BE2C (cell line): ENCODE measurements around the gene ABHD12.

Experiments used
- DNase-seq: peaks from one replicate; pipeline ENCODE4 v3.0.0-alpha.2; 2020
- H3K27me3 ChIP-seq: fragments of 250-450 bp; sonication (Bioruptor Pico); 2 replicates; pipeline ENCODE4 v1.5.1; 2020; ENCODE audit warnings: mild to moderate bottlenecking
- H3K36me3 ChIP-seq: fragments of 250-450 bp; sonication (Bioruptor Pico); 2 replicates; pipeline ENCODE4 v1.5.1; 2020; ENCODE audit warnings: mild to moderate bottlenecking
- H3K4me1 ChIP-seq: fragments of 250-450 bp; sonication (Bioruptor Pico); 2 replicates; pipeline ENCODE4 v1.5.1; 2020
- H3K4me3 ChIP-seq: 2 replicates; pipeline ENCODE4 v1.5.1; 2011; ENCODE audit warnings: low read depth, low read length
- H3K9me3 ChIP-seq: fragments of 250-450 bp; sonication (Bioruptor Pico); 2 replicates; pipeline ENCODE4 v1.5.1; 2020
- TF ChIP-seq, protein P1 (sequence below): IDR thresholded peaks from 2 replicates; pipeline ENCODE4 v1.5.1; 2012; ENCODE audit warnings: mild to moderate bottlenecking, low read depth, low read length

The ABHD12 gene

DNA sequence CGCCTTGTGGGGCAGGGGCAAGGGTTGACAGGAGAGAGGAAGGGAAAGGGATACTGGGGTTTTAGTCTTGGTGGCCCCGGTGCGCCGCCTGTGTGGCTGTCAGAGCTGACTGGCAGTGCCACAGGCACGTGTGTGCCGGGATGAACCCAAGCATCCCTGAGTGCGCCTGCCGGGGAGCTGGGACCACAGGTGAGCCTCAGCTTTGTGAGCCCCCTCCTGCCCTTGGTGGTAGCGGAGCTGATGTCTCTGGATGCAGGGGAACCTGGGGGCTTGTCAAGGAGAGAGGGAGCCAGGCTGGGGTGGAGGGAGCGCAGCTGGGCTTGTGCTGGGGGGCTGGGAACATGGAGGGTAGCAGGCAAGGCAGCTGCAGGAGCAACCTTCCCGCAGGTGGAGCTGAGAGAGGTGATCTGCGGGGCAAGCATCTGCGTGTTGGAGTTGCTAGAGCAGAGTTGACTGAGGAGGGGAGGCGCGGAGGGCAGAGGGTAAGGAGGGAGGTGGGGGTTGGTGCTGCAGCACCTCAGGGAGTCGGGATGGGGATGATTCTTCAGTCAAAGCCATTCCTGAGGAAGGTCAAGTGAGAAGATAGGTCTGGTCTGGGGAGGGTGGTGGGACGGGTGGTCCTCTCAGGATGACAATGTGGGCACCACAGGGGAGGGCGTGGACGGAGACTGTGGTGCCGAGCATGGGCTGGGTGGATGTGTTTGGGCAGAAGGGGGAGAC is 114.7 kb downstream of the ABHD12 start:
- Histone ChIP-seq H3K9me3 (no peaks in the 10 kb centered on the region), H3K27me3 (no peaks in the 10 kb centered on the region), H3K4me3 (no peak overlapping the region), H3K4me1 (peaks cover 11% of the 10 kb centered on the region), H3K36me3 (peaks cover 66% of the 10 kb centered on the region)
- DNase-seq = peak; percentile 3
- TF ChIP-seq, protein P1, sequence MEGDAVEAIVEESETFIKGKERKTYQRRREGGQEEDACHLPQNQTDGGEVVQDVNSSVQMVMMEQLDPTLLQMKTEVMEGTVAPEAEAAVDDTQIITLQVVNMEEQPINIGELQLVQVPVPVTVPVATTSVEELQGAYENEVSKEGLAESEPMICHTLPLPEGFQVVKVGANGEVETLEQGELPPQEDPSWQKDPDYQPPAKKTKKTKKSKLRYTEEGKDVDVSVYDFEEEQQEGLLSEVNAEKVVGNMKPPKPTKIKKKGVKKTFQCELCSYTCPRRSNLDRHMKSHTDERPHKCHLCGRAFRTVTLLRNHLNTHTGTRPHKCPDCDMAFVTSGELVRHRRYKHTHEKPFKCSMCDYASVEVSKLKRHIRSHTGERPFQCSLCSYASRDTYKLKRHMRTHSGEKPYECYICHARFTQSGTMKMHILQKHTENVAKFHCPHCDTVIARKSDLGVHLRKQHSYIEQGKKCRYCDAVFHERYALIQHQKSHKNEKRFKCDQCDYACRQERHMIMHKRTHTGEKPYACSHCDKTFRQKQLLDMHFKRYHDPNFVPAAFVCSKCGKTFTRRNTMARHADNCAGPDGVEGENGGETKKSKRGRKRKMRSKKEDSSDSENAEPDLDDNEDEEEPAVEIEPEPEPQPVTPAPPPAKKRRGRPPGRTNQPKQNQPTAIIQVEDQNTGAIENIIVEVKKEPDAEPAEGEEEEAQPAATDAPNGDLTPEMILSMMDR = no peak

DNA sequence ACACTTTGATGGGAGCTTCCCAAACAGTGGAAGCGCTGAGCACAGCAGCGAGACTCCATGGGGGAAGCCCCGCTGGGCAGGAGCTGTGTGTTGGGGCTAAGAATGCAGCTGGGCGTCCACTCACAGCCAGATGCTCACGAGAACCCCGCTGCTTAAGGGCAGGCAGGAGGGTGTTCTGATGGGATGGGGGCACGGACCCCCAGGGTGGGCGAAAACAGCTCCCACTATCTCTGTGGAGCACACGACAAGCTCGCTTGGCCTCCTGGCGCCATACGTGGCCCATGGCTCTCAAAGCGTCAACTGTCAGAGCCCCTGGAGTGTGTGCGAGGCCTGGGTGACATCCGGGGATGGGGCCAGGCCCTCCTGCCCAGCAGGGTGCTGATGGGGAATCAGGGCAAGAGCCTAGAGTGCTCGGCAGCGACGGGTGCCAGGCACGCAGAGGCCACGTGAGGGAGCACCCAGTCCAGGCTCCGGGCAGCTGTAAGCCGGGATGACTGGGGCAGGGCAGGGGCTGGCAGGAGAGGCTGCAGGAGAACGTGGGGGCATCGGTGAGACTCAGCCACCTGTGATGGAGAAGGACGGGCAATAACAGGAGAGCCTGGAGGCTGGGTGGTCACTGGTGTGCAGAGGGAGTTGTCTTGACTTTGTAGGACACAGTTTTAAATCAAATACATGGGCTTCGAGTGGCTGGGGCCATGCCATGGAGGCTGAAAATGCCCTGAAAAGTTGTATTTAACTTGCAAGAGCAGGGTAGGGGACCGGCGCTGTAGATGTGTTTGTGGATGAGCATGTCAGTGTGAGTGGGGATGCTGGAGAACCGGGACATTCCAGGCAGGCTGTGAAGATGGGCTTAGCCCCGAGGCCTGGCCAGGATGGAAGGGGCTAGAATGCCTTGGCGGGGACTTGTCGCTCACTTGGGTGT is 115.5 kb downstream of the ABHD12 start:
- Histone ChIP-seq H3K27me3 (no peaks in the 10 kb centered on the region), H3K9me3 (no peaks in the 10 kb centered on the region), H3K4me1 (peaks cover 8% of the 10 kb centered on the region), H3K36me3 (peaks cover 67% of the 10 kb centered on the region), H3K4me3 (no peak overlapping the region)
- DNase-seq = peak; percentile 1
- TF ChIP-seq, protein P1 = no peak

DNA sequence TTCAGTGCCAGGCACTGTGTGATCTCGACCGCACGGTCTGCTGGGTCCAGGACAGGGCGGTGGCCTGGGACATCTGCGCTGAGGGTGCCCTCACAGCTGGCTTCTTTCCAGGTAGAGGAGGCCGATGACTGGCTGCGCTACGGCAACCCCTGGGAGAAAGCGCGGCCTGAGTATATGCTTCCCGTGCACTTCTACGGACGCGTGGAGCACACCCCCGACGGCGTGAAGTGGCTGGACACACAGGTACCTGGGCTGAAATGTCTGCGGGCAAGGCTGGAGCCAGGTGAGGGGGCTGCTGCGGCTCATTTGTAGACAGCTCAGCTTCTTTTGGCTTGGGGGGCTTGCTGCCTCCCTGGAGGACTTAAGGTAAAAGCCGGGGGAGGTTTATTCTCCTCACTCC is 116.2 kb downstream of the ABHD12 start:
- peaks cover 5% of the 10 kb centered on the region; the same call in 1 of the 2 replicates for H3K4me1 ChIP-seq
- H3K36me3 ChIP-seq = peaks cover 67% of the 10 kb centered on the region
- H3K27me3 ChIP-seq = no peaks in the 10 kb centered on the region
- no peaks in the 10 kb centered on the region for H3K9me3 ChIP-seq
- H3K4me3 ChIP-seq = no peak overlapping the region
- TF ChIP-seq, protein P1 = no peak
- peak; percentile 18 for DNase-seq

DNA sequence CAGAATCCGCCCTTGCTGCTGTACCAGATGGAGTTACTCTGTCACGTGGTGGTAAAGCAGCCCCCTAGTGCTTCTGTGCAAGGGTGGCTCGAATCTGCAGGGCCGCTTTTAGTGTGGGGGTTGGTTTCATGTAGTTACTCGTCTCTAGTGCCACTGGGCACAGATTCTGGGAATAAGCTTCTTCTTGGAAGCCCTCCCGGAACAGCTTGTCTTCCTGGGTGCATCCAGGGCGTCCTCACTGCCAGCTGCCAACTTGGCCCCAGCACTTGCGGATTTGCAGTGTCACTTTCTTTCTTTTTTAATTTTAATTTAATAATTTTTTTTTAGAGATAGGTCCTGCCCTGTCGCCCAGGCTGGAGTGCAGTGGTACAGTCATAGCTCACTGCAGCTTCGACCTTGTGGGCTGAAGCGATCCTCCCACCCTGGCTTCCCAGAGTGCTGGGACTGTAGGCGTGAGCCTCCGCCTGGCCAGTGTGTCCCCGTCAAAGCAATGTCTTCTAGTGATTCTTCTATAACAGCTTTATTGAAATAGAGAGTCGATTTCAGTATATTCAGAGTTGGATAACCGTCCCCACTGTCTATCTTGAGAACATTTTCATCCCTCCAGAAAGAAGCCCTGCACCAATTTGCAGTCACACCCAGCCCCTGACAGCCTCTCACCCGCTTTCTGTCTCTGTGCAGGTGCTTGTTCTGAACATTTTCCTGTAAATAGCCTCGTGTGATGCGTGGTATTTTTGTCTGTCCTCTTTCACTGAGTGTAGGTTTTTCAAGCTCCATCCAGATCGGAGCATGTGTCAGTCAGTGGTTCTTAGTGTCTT is 116.9 kb downstream of the ABHD12 start:
- peaks cover 5% of the 10 kb centered on the region; the same call in 1 of the 2 replicates for H3K4me1 ChIP-seq
- peaks cover 62% of the 10 kb centered on the region for H3K36me3 ChIP-seq
- TF ChIP-seq, protein P1 = no peak
- DNase-seq = peak; percentile 3
- no peak overlapping the region for H3K4me3 ChIP-seq
- no peaks in the 10 kb centered on the region for H3K9me3 ChIP-seq
- H3K27me3 ChIP-seq = no peaks in the 10 kb centered on the region

DNA sequence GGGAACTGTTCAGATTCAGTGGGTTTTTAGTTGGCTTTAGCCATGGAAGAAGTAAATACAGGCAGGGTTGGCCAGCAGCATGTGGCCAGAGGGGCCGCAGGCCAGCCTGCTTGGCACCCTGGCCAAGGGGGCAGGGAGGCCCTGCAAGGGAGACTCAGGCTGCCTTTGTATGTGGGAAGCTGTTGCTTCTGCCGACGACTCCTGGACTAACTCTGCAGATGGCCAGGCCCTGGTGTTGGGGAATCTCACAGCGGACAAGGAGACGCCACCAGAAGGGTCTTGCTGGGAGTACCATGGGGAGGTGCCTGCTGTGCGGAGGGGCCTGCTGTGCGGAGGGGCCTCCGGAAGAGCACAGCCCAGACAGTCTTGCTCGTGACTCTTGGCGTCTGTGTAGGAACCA is 117.6 kb downstream of the ABHD12 start:
- Histone ChIP-seq H3K4me3 (no peak overlapping the region), H3K4me1 (peaks cover 5% of the 10 kb centered on the region; the same call in 1 of the 2 replicates), H3K36me3 (peaks cover 55% of the 10 kb centered on the region), H3K9me3 (no peaks in the 10 kb centered on the region), H3K27me3 (no peaks in the 10 kb centered on the region)
- peak; percentile 4 for DNase-seq
- TF ChIP-seq, protein P1 = no peak
